ENCODE results near the gene TMEM259. TPM values are rescaled to one million over a fixed set of nuclear protein-coding genes. Genes with fewer than 3 reads are reported as not detected.

TMEM259 gene
- total and polyA plus RNA-seq, 2 of the 13 experiments (the other 11 are each of a cell fraction or from before 2014, with no cell fraction given): 64.7 to 164 TPM

DNA sequence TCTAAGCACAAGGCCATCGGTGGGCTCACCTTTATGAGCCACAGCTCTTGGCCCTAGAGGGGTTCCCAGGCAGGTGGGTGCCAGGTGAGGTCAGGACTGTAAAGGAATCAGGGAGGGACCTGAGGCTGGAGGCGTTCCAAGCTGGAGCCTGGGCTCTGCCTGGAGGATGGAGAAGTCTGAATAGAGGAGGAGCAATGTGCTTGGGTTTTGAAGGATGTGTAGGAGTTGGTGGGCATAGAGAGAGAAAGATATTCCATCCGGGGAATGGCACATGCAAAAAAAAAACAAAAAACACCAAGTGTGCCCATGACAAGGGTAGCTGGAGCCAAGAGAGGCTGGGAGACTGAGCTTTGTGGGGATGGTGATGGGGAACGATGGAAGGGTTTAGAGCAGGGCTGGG is 18.3 kb downstream of the TMEM259 start:
- ChIA-PET POLR2A (no interaction called here), CTCF (ENCODE audit: low intra/inter-chr PET ratio, low total read pairs) (no interaction called here)
- no peak for FAIRE-seq
- Histone ChIP-seq H3K4me2 (ENCODE audit: low read depth, low read length) (no peak overlapping the region), H3K4me3 (replicated peaks in 1 of 3; ENCODE audit: insufficient read depth in 1 of 3, low read depth in 2 of 3, low read length in 3 of 3) (no peak overlapping the region), H3K36me3 (replicated peaks in 1 of 2; ENCODE audit: control insufficient read depth in 1 of 2, insufficient read depth in 2 of 2, low read length in 2 of 2) (no peaks in the 10 kb centered on the region), H4K20me1 (ENCODE audit: insufficient read depth, low read length) (no peaks in the 10 kb centered on the region), H3K79me2 (ENCODE audit: insufficient read depth, low read length) (no peaks in the 10 kb centered on the region), H3K4me1 (ENCODE audit: insufficient read depth, low read length) (peaks cover 22% of the 10 kb centered on the region), H3K9me3 (ENCODE audit: low read length) (no peaks in the 10 kb centered on the region), H3K27ac (ENCODE audit: extremely low read length, insufficient read depth, low read length) (no peak overlapping the region), H3K27me3 (ENCODE audit: control insufficient read depth in 1 of 2, insufficient read depth in 2 of 2, low read length in 2 of 2) (peaks cover 15 to 50% of the 10 kb centered on the region in 2 experiments), H3K9ac (ENCODE audit: insufficient read depth, low read depth, low read length) (no peak overlapping the region), H2AFZ (ENCODE audit: low read length) (no peak overlapping the region)
- BruUV-seq (replicated peaks): no TSS peak
- TF ChIP-seq, protein P1, sequence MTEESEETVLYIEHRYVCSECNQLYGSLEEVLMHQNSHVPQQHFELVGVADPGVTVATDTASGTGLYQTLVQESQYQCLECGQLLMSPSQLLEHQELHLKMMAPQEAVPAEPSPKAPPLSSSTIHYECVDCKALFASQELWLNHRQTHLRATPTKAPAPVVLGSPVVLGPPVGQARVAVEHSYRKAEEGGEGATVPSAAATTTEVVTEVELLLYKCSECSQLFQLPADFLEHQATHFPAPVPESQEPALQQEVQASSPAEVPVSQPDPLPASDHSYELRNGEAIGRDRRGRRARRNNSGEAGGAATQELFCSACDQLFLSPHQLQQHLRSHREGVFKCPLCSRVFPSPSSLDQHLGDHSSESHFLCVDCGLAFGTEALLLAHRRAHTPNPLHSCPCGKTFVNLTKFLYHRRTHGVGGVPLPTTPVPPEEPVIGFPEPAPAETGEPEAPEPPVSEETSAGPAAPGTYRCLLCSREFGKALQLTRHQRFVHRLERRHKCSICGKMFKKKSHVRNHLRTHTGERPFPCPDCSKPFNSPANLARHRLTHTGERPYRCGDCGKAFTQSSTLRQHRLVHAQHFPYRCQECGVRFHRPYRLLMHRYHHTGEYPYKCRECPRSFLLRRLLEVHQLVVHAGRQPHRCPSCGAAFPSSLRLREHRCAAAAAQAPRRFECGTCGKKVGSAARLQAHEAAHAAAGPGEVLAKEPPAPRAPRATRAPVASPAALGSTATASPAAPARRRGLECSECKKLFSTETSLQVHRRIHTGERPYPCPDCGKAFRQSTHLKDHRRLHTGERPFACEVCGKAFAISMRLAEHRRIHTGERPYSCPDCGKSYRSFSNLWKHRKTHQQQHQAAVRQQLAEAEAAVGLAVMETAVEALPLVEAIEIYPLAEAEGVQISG (CRISPR knock-in tag; IDR thresholded peaks at IDR 0.05): no peak
- TF ChIP-seq, protein P2, sequence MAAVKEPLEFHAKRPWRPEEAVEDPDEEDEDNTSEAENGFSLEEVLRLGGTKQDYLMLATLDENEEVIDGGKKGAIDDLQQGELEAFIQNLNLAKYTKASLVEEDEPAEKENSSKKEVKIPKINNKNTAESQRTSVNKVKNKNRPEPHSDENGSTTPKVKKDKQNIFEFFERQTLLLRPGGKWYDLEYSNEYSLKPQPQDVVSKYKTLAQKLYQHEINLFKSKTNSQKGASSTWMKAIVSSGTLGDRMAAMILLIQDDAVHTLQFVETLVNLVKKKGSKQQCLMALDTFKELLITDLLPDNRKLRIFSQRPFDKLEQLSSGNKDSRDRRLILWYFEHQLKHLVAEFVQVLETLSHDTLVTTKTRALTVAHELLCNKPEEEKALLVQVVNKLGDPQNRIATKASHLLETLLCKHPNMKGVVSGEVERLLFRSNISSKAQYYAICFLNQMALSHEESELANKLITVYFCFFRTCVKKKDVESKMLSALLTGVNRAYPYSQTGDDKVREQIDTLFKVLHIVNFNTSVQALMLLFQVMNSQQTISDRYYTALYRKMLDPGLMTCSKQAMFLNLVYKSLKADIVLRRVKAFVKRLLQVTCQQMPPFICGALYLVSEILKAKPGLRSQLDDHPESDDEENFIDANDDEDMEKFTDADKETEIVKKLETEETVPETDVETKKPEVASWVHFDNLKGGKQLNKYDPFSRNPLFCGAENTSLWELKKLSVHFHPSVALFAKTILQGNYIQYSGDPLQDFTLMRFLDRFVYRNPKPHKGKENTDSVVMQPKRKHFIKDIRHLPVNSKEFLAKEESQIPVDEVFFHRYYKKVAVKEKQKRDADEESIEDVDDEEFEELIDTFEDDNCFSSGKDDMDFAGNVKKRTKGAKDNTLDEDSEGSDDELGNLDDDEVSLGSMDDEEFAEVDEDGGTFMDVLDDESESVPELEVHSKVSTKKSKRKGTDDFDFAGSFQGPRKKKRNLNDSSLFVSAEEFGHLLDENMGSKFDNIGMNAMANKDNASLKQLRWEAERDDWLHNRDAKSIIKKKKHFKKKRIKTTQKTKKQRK (IDR thresholded peaks at IDR 0.05; ENCODE audit: low read length): no peak
- no peak for TF ChIP-seq YEATS4 (CRISPR knock-in tag; IDR thresholded peaks at IDR 0.05; ENCODE audit: borderline replicate concordance)
- TF ChIP-seq ZNF138 (CRISPR knock-in tag; IDR thresholded peaks at IDR 0.05; ENCODE audit: low read depth): no peak
- TF ChIP-seq, protein P3, sequence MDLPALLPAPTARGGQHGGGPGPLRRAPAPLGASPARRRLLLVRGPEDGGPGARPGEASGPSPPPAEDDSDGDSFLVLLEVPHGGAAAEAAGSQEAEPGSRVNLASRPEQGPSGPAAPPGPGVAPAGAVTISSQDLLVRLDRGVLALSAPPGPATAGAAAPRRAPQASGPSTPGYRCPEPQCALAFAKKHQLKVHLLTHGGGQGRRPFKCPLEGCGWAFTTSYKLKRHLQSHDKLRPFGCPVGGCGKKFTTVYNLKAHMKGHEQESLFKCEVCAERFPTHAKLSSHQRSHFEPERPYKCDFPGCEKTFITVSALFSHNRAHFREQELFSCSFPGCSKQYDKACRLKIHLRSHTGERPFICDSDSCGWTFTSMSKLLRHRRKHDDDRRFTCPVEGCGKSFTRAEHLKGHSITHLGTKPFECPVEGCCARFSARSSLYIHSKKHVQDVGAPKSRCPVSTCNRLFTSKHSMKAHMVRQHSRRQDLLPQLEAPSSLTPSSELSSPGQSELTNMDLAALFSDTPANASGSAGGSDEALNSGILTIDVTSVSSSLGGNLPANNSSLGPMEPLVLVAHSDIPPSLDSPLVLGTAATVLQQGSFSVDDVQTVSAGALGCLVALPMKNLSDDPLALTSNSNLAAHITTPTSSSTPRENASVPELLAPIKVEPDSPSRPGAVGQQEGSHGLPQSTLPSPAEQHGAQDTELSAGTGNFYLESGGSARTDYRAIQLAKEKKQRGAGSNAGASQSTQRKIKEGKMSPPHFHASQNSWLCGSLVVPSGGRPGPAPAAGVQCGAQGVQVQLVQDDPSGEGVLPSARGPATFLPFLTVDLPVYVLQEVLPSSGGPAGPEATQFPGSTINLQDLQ (CRISPR knock-in tag; IDR thresholded peaks at IDR 0.05): no peak
- in situ Hi-C loops (cut with HindIII; ENCODE audit: extremely low pct_ligation_motif_present, low pct_unique_long_range_greater_than_20kb): no loop called here
- WGBS (ENCODE audit: low lambda C conversion rate): 18% methylated on average over 4 of the region's 4 CpGs
- intact Hi-C loops (cut with micrococcal nuclease; ENCODE audit: unreplicated experiment): no loop called here
- no peak for DNase-seq (ENCODE audit: low spot score)
- no peak for ATAC-seq

All from HepG2 (cell line).